H1 (cell line): ENCODE data around the gene ATP10D. TPM values are rescaled to one million over a fixed set of nuclear protein-coding genes. Genes with fewer than 3 reads are reported as not detected.

Experiments used
- CTCF ChIA-PET: fragments of 300-600 bp; sonication (Branson Sonifier 250); formaldehyde crosslinking; loops from one replicate; lab custom pipeline; 2021; ENCODE audit not compliant: partially characterized antibody; lab: Charles Lee
- POLR2A ChIA-PET: fragments of 300-600 bp; sonication (Branson Sonifier 250); formaldehyde crosslinking; loops from one replicate; lab custom pipeline; 2021; ENCODE audit warnings: inconsistent platforms; ENCODE audit not compliant: partially characterized antibody; lab: Charles Lee
- DNase-seq, 2 experiments: peaks; one replicate each; pipeline versions ENCODE4 v3.0.0 to v3.0.0-alpha.2; 2010 to 2022; ENCODE audit warnings: low spot score in 2 of 2, low read depth in 1 of 2, mixed read lengths in 1 of 2
- FAIRE-seq: peaks from 2 replicates; lab custom pipeline; 2011; peaks lifted over from hg19 to GRCh38; lab: Jason Lieb, UNC
- H2AFZ ChIP-seq: 2 replicates; pipeline ENCODE4 v1.8.1; 2012; ENCODE audit warnings: low read length, inconsistent platforms
- H2AK5ac ChIP-seq: 2 replicates; pipeline ENCODE4 v1.6.1; 2013; ENCODE audit warnings: low read depth, low read length
- H2BK120ac ChIP-seq: replicated peaks from 2 replicates; pipeline ENCODE3; 2013; ENCODE audit warnings: low read depth, low read length, inconsistent platforms
- H2BK12ac ChIP-seq: 2 replicates; pipeline ENCODE4 v1.6.1; 2013; ENCODE audit warnings: low read depth, low read length
- H2BK15ac ChIP-seq: 2 replicates; pipeline ENCODE4 v1.6.1; 2013; ENCODE audit warnings: low read length
- H2BK20ac ChIP-seq: 2 replicates; pipeline ENCODE4 v1.6.1; 2013; ENCODE audit warnings: low read length
- H2BK5ac ChIP-seq: 2 replicates; pipeline ENCODE4 v1.6.1; 2013; ENCODE audit warnings: low read depth, low read length
- H3K14ac ChIP-seq: 2 replicates; pipeline ENCODE4 v1.6.1; 2013; ENCODE audit warnings: inconsistent platforms; ENCODE audit not compliant: insufficient read length
- H3K18ac ChIP-seq: 2 replicates; pipeline ENCODE4 v1.6.1; 2013; ENCODE audit warnings: low read length; ENCODE audit errors: extremely low read depth
- H3K23ac ChIP-seq: 2 replicates; pipeline ENCODE4 v1.6.1; 2013; ENCODE audit warnings: inconsistent platforms; ENCODE audit not compliant: insufficient read length
- H3K23me2 ChIP-seq: 2 replicates; pipeline ENCODE4 v1.6.1; 2013; ENCODE audit warnings: low read depth, low read length
- H3K27ac ChIP-seq: 2 replicates; pipeline ENCODE4 v1.6.1; 2011; ENCODE audit warnings: low read depth, low read length, inconsistent platforms
- H3K27me3 ChIP-seq, 4 experiments: replicated peaks in 1 of 4; 1 replicate in 1 of 4; 2 replicates in 3 of 4; pipeline versions ENCODE4 v1.6.1 to v1.8.1; 2011 to 2013; ENCODE audit warnings: low read length in 3 of 4, mild to moderate bottlenecking in 3 of 4, inconsistent platforms in 2 of 4, mixed read lengths in 2 of 4, moderate library complexity in 1 of 4; ENCODE audit not compliant: control insufficient read depth in 3 of 4, insufficient read depth in 3 of 4; ENCODE audit errors: extremely low read depth in 1 of 4
- H3K36me3 ChIP-seq, 4 experiments: 2 replicates each; pipeline versions ENCODE4 v1.6.1 to v1.8.1; 2011 to 2013; ENCODE audit warnings: mild to moderate bottlenecking in 4 of 4, low read length in 3 of 4, moderate library complexity in 2 of 4, control low read depth in 1 of 4, inconsistent platforms in 1 of 4; ENCODE audit not compliant: insufficient read depth in 4 of 4, control insufficient read depth in 2 of 4
- H3K4ac ChIP-seq: replicated peaks from 2 replicates; pipeline ENCODE3; 2013; ENCODE audit warnings: low read length, low read depth, mixed read lengths, inconsistent platforms; ENCODE audit not compliant: insufficient read length
- H3K4me1 ChIP-seq, 4 experiments: replicated peaks in 1 of 4; 1 replicate in 1 of 4; 2 replicates in 3 of 4; pipeline versions ENCODE4 v1.6.1 to v1.8.1; 2011 to 2013; ENCODE audit warnings: low read length in 3 of 4, inconsistent platforms in 2 of 4, mixed read lengths in 1 of 4; ENCODE audit not compliant: insufficient read depth in 4 of 4, control insufficient read depth in 3 of 4
- H3K4me2 ChIP-seq, 2 experiments: 2 replicates each; pipeline versions ENCODE4 v1.6.1 to v1.8.1; 2011 to 2013; ENCODE audit warnings: low read depth in 2 of 2, low read length in 2 of 2, control low read depth in 1 of 2, inconsistent platforms in 1 of 2, mild to moderate bottlenecking in 1 of 2; ENCODE audit not compliant: insufficient read depth in 1 of 2
- H3K4me3 ChIP-seq, 4 experiments: fragments of 200-600, 300-600 bp in 1 of 4; sonication (generic), shearing (Covaris generic), sonication (Bioruptor Twin) in 1 of 4; 2 replicates each; pipeline versions ENCODE4 v1.5.1 to v1.8.1; 2011 to 2016; ENCODE audit warnings: low read length in 4 of 4, low read depth in 3 of 4, control low read depth in 2 of 4, inconsistent platforms in 2 of 4, mild to moderate bottlenecking in 2 of 4, mixed read lengths in 1 of 4, moderate library complexity in 1 of 4; ENCODE audit not compliant: insufficient read depth in 2 of 4; ENCODE audit errors: extremely low read depth in 1 of 4
- H3K56ac ChIP-seq: replicated peaks from 2 replicates; pipeline ENCODE3; 2013; ENCODE audit warnings: low read depth, mild to moderate bottlenecking, mixed read lengths, low read length, inconsistent platforms; ENCODE audit not compliant: insufficient read length
- H3K79me1 ChIP-seq: 2 replicates; pipeline ENCODE4 v1.6.1; 2013; ENCODE audit warnings: low read depth, low read length, control low read depth
- H3K79me2 ChIP-seq, 2 experiments: 2 replicates each; pipeline versions ENCODE4 v1.6.1 to v1.8.1; 2012 to 2013; ENCODE audit warnings: low read length in 2 of 2, mild to moderate bottlenecking in 2 of 2, inconsistent platforms in 1 of 2; ENCODE audit not compliant: insufficient read depth in 2 of 2, control insufficient read depth in 1 of 2
- H3K9ac ChIP-seq, 4 experiments: replicated peaks in 1 of 4; 1 replicate in 1 of 4; 2 replicates in 3 of 4; pipeline versions ENCODE4 v1.6.1 to v1.8.1; 2011 to 2013; ENCODE audit warnings: low read depth in 3 of 4, low read length in 3 of 4, control low read depth in 2 of 4, mild to moderate bottlenecking in 2 of 4, moderate library complexity in 2 of 4, inconsistent platforms in 1 of 4; ENCODE audit errors: extremely low read depth in 1 of 4
- H3K9me3 ChIP-seq, 2 experiments: 2 replicates each; pipeline versions ENCODE4 v1.6.1 to v1.8.1; 2012 to 2013; ENCODE audit warnings: mild to moderate bottlenecking in 2 of 2, moderate library complexity in 2 of 2, control low read depth in 1 of 2, inconsistent platforms in 1 of 2, low read depth in 1 of 2, low read length in 1 of 2, mixed read lengths in 1 of 2; ENCODE audit not compliant: insufficient read depth in 2 of 2
- H4K20me1 ChIP-seq, 2 experiments: replicated peaks in 1 of 2; 2 replicates each; pipeline versions ENCODE3 to v1.8.1; 2011 to 2013; ENCODE audit warnings: inconsistent platforms in 2 of 2, low read length in 2 of 2, mild to moderate bottlenecking in 1 of 2; ENCODE audit not compliant: insufficient read depth in 2 of 2, control insufficient read depth in 1 of 2
- H4K5ac ChIP-seq: 2 replicates; pipeline ENCODE4 v1.6.1; 2013; ENCODE audit warnings: low read length, low read depth, mixed read lengths, inconsistent platforms; ENCODE audit not compliant: insufficient read length
- H4K8ac ChIP-seq: 2 replicates; pipeline ENCODE4 v1.8.0; 2013; ENCODE audit warnings: mild to moderate bottlenecking, moderate library complexity, low read length, inconsistent platforms; ENCODE audit not compliant: insufficient read depth; ENCODE audit errors: extremely low read depth
- H4K91ac ChIP-seq: replicated peaks from 2 replicates; pipeline ENCODE3; 2013; ENCODE audit warnings: low read length, mixed read lengths, inconsistent platforms; ENCODE audit not compliant: insufficient read length
- WGBS, 2 experiments: shearing (Covaris generic) in 1 of 2; methylation state at CpG; one replicate each; pipeline versions ENCODE4 v1.1.6 to v1.1.7; 2013 to 2015; ENCODE audit warnings: low lambda C conversion rate in 2 of 2, mixed read lengths in 2 of 2, inconsistent platforms in 1 of 2, low coverage in 1 of 2, missing lambda C conversion rate in 1 of 2; ENCODE audit not compliant: insufficient replicate concordance in 2 of 2, insufficient coverage in 1 of 2, insufficient read length in 1 of 2; ENCODE audit errors: extremely low coverage in 1 of 2, missing lambda C conversion rate in 1 of 2; 5-methylcytosine and 5-hydroxymethylcytosine counted together
- polyA plus RNA-seq, 7 experiments: library from polyadenylated mRNA; depleted of rRNA in 3 of 7; stranded (reverse) in 5 of 7; unstranded in 2 of 7; fragments of >200 nt in 5 of 7; fragments of 200-250 nt in 2 of 7; gene quantifications; 1 replicate in 5 of 7; 2 replicates in 1 of 7; 4 replicates in 1 of 7; pipeline versions ENCODE4 v1.2.1 to v1.2.3, GENCODE V29; 2011 to 2013; ENCODE audit warnings: missing spikeins in 2 of 7, mixed read lengths in 2 of 7
- total RNA-seq: library from RNA; stranded (reverse); fragmentation: NEBNext Ultra II Directional; extraction: Animal tissue kit (Norgen Biotek cat#: 25700); gene quantifications from 2 replicates; pipeline ENCODE4 v1.2.1, GENCODE V29; 2021

ATP10D gene
- total and polyA plus RNA-seq, 2 of the 8 experiments (the other 6 are each of a cell fraction or from before 2014, with no cell fraction given) = 2.9 to 5.9 TPM

- Histone ChIP-seq H2BK5ac (no peak overlapping the region), H4K20me1 (no peaks in the 10 kb centered on the region), H3K23ac (no peak overlapping the region), H3K14ac (no peak overlapping the region), H3K56ac (no peak overlapping the region), H2AK5ac (no peak overlapping the region), H4K8ac (no peak overlapping the region), H4K91ac (no peak overlapping the region), H3K27ac (no peak overlapping the region), H3K9me3 (no peaks in the 10 kb centered on the region), H3K79me1 (no peaks in the 10 kb centered on the region), H2BK15ac (no peak overlapping the region), H2AFZ (no peak overlapping the region), H3K36me3 (no peaks in the 10 kb centered on the region), H2BK12ac (no peak overlapping the region), H2BK120ac (no peak overlapping the region), H4K5ac (no peak overlapping the region), H3K4me1 (no peaks in the 10 kb centered on the region), H3K18ac (no peak overlapping the region), H3K79me2 (no peaks in the 10 kb centered on the region), H3K27me3 (no peaks in the 10 kb centered on the region), H3K9ac (no peak overlapping the region), H2BK20ac (no peak overlapping the region), H3K4me2 (no peak overlapping the region), H3K23me2 (no peaks in the 10 kb centered on the region), H3K4ac (no peak overlapping the region), H3K4me3 (no peak overlapping the region)
- 81% methylated on average over 1 of the region's 1 CpG; no CpG with 5 or more reads in 1 of the 2 experiments for WGBS, 2 experiments
- CTCF ChIA-PET = interaction anchor here (1.3 kb wide), 1 partner anchor 44 kb away, joined by 3 read pairs; no protein-coding TSS in a partner anchor
- no peak for DNase-seq
- FAIRE-seq = no peak
- POLR2A ChIA-PET = no interaction called here
Measured at GRCh38 chr4:47598320-47598719, 113.2 kb downstream of the ATP10D start.
